DOHH2 (cell line): ENCODE data around the gene DNAI4.

ENCODE experiments used
- H3F3A ChIP-seq: fragments of 200-600 bp; sonication (generic), shearing (Covaris generic); 2 replicates; pipeline ENCODE4 v1.6.0; 2016; ENCODE audit warnings: antibody characterized with exemption, mild to moderate bottlenecking; ENCODE audit not compliant: control insufficient read depth, insufficient read depth
- H3K27ac ChIP-seq: fragments of 200-600 bp; sonication (generic); 2 replicates; pipeline ENCODE4 v1.5.1; 2014; ENCODE audit warnings: low read depth, mild to moderate bottlenecking, low read length, moderate library complexity
- H3K27me3 ChIP-seq: fragments of 200-600 bp; sonication (generic); 2 replicates; pipeline ENCODE4 v1.6.1; 2014; ENCODE audit warnings: mild to moderate bottlenecking, low read length, mixed read lengths; ENCODE audit not compliant: control insufficient read depth
- H3K36me3 ChIP-seq: fragments of 200-600 bp; sonication (generic); 2 replicates; pipeline ENCODE4 v1.6.1; 2014; ENCODE audit warnings: mild to moderate bottlenecking, low read length, moderate library complexity, mixed read lengths; ENCODE audit not compliant: control insufficient read depth
- H3K4me1 ChIP-seq: fragments of 200-600 bp; sonication (generic); 2 replicates; pipeline ENCODE4 v1.6.1; 2014; ENCODE audit warnings: mild to moderate bottlenecking, low read length, mixed read lengths; ENCODE audit not compliant: control insufficient read depth
- H3K4me2 ChIP-seq: fragments of 200-600 bp; sonication (generic); 2 replicates; pipeline ENCODE4 v1.6.0; 2014; ENCODE audit warnings: mild to moderate bottlenecking, low read length, moderate library complexity
- H3K4me3 ChIP-seq: fragments of 200-600 bp; sonication (generic); 2 replicates; pipeline ENCODE4 v1.5.1; 2014; ENCODE audit warnings: mild to moderate bottlenecking, low read length, mixed read lengths
- H3K79me2 ChIP-seq: fragments of 200-600 bp; sonication (generic); 2 replicates; pipeline ENCODE4 v1.6.1; 2014; ENCODE audit warnings: mild to moderate bottlenecking, low read length, mixed read lengths; ENCODE audit not compliant: control insufficient read depth
- H3K9me2 ChIP-seq: fragments of 200-600 bp; sonication (generic); replicated peaks from 2 replicates; pipeline ENCODE4 v1.6.1; 2014; ENCODE audit warnings: mild to moderate bottlenecking, low read length, mixed read lengths; ENCODE audit not compliant: control insufficient read depth
- H3K9me3 ChIP-seq: fragments of 200-600 bp; sonication (generic); 2 replicates; pipeline ENCODE4 v1.6.1; 2014; ENCODE audit warnings: antibody characterized with exemption, low read length, mixed read lengths; ENCODE audit not compliant: control insufficient read depth, insufficient read depth
- H4K20me1 ChIP-seq: fragments of 200-600 bp; sonication (generic); 2 replicates; pipeline ENCODE4 v1.6.0; 2014; ENCODE audit warnings: low read depth, mild to moderate bottlenecking, antibody characterized with exemption, low read length, moderate library complexity; ENCODE audit not compliant: control insufficient read depth, insufficient read depth
- EZH2phosphoT487 ChIP-seq: fragments of 200-600 bp; sonication (generic); IDR thresholded peaks from 2 replicates; pipeline ENCODE4 v1.6.1; 2017; ENCODE audit warnings: borderline replicate concordance, mild to moderate bottlenecking, antibody characterized with exemption, low read length, moderate library complexity, mixed read lengths
- TF ChIP-seq, protein P1 (sequence below): fragments of 200-600 bp; sonication (generic); IDR thresholded peaks from one replicate; pipeline ENCODE4 v1.5.1; 2014; ENCODE audit warnings: antibody characterized with exemption, mild to moderate bottlenecking, low read depth, low read length; ENCODE audit not compliant: poor library complexity, severe bottlenecking

The DNAI4 gene

DNA sequence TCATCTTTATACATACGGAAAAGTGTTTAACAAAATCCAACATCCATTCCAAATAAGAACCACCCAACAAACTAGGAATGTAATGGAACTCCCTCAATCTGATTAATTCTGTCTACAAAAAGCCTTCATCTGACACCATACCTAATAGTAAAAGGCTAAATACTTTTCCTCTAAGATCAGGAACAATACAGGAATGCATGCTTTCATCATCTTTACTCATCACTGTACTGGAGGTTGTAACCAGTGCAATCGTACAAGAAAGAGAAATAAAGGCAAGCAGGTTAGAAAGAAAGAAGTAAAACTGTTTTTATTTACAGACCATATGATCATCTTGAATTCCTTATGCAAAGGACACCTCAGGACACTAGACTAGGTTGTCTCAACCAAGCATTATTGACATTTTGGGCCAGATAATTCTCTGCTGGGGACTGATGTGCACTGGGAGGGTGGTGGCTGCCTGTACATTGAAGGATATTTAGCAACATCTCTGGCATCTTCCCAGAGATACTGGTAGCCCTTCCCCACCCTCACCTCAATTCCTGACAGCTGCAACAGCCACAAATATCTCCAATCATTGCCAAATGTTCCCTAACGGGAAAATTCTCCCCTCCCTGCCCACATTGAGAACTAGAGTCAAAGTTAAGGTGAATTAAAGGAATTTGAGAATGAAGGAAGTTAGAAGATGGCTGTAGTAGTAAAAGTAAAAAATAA lies 93.0 kb downstream of the DNAI4 start:
- Histone ChIP-seq H4K20me1 (no peaks in the 10 kb centered on the region), H3K4me2 (no peak overlapping the region), H3K79me2 (no peaks in the 10 kb centered on the region), H3K4me3 (no peak overlapping the region), H3F3A (no peaks in the 10 kb centered on the region), H3K36me3 (no peaks in the 10 kb centered on the region), H3K4me1 (no peaks in the 10 kb centered on the region), H3K27ac (no peak overlapping the region), H3K9me3 (no peaks in the 10 kb centered on the region), H3K27me3 (no peaks in the 10 kb centered on the region), H3K9me2 (no peaks in the 10 kb centered on the region)
- TF ChIP-seq EZH2phosphoT487: no peak
- TF ChIP-seq, protein P1, sequence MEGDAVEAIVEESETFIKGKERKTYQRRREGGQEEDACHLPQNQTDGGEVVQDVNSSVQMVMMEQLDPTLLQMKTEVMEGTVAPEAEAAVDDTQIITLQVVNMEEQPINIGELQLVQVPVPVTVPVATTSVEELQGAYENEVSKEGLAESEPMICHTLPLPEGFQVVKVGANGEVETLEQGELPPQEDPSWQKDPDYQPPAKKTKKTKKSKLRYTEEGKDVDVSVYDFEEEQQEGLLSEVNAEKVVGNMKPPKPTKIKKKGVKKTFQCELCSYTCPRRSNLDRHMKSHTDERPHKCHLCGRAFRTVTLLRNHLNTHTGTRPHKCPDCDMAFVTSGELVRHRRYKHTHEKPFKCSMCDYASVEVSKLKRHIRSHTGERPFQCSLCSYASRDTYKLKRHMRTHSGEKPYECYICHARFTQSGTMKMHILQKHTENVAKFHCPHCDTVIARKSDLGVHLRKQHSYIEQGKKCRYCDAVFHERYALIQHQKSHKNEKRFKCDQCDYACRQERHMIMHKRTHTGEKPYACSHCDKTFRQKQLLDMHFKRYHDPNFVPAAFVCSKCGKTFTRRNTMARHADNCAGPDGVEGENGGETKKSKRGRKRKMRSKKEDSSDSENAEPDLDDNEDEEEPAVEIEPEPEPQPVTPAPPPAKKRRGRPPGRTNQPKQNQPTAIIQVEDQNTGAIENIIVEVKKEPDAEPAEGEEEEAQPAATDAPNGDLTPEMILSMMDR: no peak

DNA sequence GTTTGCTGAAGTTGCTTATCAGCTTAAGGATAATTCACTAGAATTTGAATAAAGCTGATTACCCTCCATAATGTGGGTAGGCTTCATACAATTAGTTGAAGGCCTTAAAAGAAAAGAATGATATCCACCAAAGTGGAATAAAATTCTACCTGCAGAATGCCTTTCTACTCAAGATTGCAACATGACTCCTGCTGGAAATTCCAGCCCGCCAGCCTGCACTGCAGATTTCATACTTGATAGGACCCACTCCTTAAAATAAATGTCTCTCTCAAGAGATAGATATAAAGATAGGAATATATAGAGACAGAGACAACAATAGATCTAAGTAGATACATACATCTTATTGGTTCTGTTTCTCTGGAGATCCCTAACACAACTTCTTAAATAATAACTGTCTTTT lies 99.9 kb downstream of the DNAI4 start:
- Histone ChIP-seq H3K9me2 (no peaks in the 10 kb centered on the region), H3K27ac (no peak overlapping the region), H3K4me1 (no peaks in the 10 kb centered on the region), H3K79me2 (no peaks in the 10 kb centered on the region), H3K9me3 (no peaks in the 10 kb centered on the region), H3K27me3 (no peaks in the 10 kb centered on the region), H4K20me1 (no peaks in the 10 kb centered on the region), H3K4me2 (no peak overlapping the region), H3K36me3 (no peaks in the 10 kb centered on the region), H3F3A (no peaks in the 10 kb centered on the region), H3K4me3 (no peak overlapping the region)
- TF ChIP-seq, protein P1: no peak
- no peak for TF ChIP-seq EZH2phosphoT487

DNA sequence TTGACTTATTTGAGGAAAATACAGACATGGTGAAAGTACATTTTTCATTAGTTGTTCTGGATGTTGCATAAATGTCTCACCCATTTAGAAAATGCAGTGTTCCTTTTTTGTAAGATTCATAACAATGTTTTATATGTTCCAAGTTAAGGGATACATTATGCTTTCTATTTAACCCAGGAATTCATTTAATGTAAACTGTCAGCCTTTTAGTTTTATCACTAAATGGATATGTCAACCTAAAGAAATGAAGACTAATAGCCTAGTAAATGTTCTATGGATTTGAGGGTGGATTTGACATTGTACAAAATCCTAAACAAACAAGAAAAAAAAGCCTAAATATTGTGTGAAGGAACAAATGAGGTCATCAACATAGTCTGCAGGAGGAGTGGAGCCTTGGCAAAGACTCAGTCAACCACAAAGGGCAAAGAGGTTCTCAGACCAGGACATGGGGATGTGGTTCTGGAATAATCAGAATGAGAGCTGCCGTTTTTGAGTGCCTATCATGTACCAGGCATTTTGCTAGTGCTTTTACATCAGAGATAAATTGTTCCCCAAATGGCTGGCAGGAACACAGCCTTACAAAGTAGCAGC lies 114.8 kb downstream of the DNAI4 start:
- H3K27ac ChIP-seq: no peak overlapping the region
- no peak overlapping the region for H3K4me3 ChIP-seq
- no peaks in the 10 kb centered on the region for H3K36me3 ChIP-seq
- no peaks in the 10 kb centered on the region for H3F3A ChIP-seq
- no peaks in the 10 kb centered on the region for H3K79me2 ChIP-seq
- H3K4me2 ChIP-seq: no peak overlapping the region
- H3K4me1 ChIP-seq: no peaks in the 10 kb centered on the region
- no peaks in the 10 kb centered on the region for H3K9me2 ChIP-seq
- TF ChIP-seq, protein P1: no peak
- no peak for TF ChIP-seq EZH2phosphoT487
- no peaks in the 10 kb centered on the region for H3K27me3 ChIP-seq
- no peaks in the 10 kb centered on the region for H3K9me3 ChIP-seq
- H4K20me1 ChIP-seq: no peaks in the 10 kb centered on the region
